OCI-LY1 (cell line): Measurements from ENCODE around the gene PPP1CA.

Source experiments
- H2AFZ ChIP-seq: fragments of 200-600 bp; sonication (generic), shearing (Covaris generic); 2 replicates; pipeline ENCODE4 v1.6.0; 2014; ENCODE audit warnings: antibody characterized with exemption, mild to moderate bottlenecking, low read length
- H3F3A ChIP-seq: fragments of 200-600 bp; sonication (generic), shearing (Covaris generic); 2 replicates; pipeline ENCODE4 v1.6.0; 2014; ENCODE audit warnings: mild to moderate bottlenecking, antibody characterized with exemption, low read length, moderate library complexity; ENCODE audit not compliant: insufficient read depth
- H3K27ac ChIP-seq: fragments of 200-600 bp; sonication (generic); 2 replicates; pipeline ENCODE4 v1.5.1; 2014; ENCODE audit warnings: low read length, mixed run types, mild to moderate bottlenecking, low read depth; ENCODE audit not compliant: poor library complexity, severe bottlenecking
- H3K27me3 ChIP-seq: fragments of 200-600 bp; sonication (generic); 2 replicates; pipeline ENCODE4 v1.6.0; 2014; ENCODE audit warnings: antibody characterized with exemption, mild to moderate bottlenecking, low read length, moderate library complexity; ENCODE audit not compliant: insufficient read depth
- H3K36me3 ChIP-seq: fragments of 200-600 bp; sonication (generic); 2 replicates; pipeline ENCODE4 v1.6.1; 2014; ENCODE audit warnings: mild to moderate bottlenecking, antibody characterized with exemption, low read length, moderate library complexity, mixed read lengths; ENCODE audit not compliant: insufficient read depth
- H3K4me1 ChIP-seq: fragments of 200-600 bp; sonication (generic); 2 replicates; pipeline ENCODE4 v1.5.1; 2014; ENCODE audit warnings: mild to moderate bottlenecking, low read length, moderate library complexity; ENCODE audit not compliant: insufficient read depth, severe bottlenecking
- H3K4me2 ChIP-seq: fragments of 200-600 bp; sonication (generic), shearing (Covaris generic); 2 replicates; pipeline ENCODE4 v1.6.1; 2014; ENCODE audit warnings: low read length
- H3K4me3 ChIP-seq: fragments of 200-600 bp; sonication (generic); 2 replicates; pipeline ENCODE4 v1.5.1; 2014; ENCODE audit warnings: low read length, low read depth, mild to moderate bottlenecking, mixed read lengths; ENCODE audit not compliant: poor library complexity, severe bottlenecking
- H3K79me2 ChIP-seq: fragments of 200-600 bp; shearing (Covaris generic); 2 replicates; pipeline ENCODE4 v1.6.1; 2016; ENCODE audit warnings: mixed run types, low read length, mixed read lengths; ENCODE audit not compliant: insufficient read depth
- H3K9ac ChIP-seq: fragments of 200-600 bp; sonication (generic), shearing (Covaris generic); 2 replicates; pipeline ENCODE4 v1.6.1; 2014; ENCODE audit warnings: mild to moderate bottlenecking, low read length, mixed read lengths
- H3K9me2 ChIP-seq: fragments of 200-600 bp; sonication (generic), shearing (Covaris generic); 2 replicates; pipeline ENCODE4 v1.6.1; 2014; ENCODE audit warnings: low read depth, mild to moderate bottlenecking, low read length, mixed read lengths
- H3K9me3 ChIP-seq: fragments of 200-600 bp; shearing (Covaris generic); 2 replicates; pipeline ENCODE4 v1.6.1; 2014; ENCODE audit warnings: low read length, mixed read lengths
- H4K20me1 ChIP-seq: fragments of 200-600 bp; sonication (generic), shearing (Covaris generic); 2 replicates; pipeline ENCODE4 v1.6.0; 2016; ENCODE audit warnings: mild to moderate bottlenecking, low read length; ENCODE audit not compliant: insufficient read depth
- EZH2 ChIP-seq: fragments of 200-600 bp; sonication (generic), shearing (Covaris generic); IDR thresholded peaks from 2 replicates; pipeline ENCODE4 v1.8.0; 2017; ENCODE audit warnings: borderline replicate concordance, mixed run types, mild to moderate bottlenecking, antibody characterized with exemption, low read length, moderate library complexity, mixed read lengths
- TF ChIP-seq, protein P1 (sequence below): fragments of 200-600 bp; sonication (generic), shearing (Covaris generic); IDR thresholded peaks from 2 replicates; pipeline ENCODE4 v1.5.1; 2017; ENCODE audit warnings: mild to moderate bottlenecking, antibody characterized with exemption, low read length, moderate library complexity, mixed read lengths

The PPP1CA gene

DNA sequence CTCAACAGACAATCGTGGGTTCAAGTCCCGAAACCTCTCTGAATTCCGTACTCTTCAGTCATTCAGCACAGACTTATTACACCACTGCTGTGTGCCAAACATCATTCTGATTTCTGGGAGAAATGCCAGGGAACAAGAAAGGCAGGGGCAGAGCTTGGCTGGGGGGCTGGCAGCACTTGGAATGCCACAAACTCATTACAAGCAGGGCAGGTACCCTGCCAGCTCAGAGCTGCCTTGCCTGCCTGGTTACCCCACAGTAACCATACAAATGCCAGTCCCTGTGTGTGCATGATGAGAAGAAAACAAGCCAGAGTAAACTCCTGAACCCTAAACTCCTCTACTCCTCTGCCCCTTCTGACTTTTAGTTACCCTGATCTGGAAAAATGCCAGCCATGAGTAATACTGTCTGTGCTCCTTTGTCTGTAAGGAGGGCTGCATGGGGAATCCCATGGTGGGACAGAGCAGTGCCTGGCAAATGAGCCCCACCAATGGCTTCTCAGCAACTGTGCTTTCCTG, 16.7 kb downstream of the PPP1CA start:
- no peak overlapping the region for H3K4me3 ChIP-seq

DNA sequence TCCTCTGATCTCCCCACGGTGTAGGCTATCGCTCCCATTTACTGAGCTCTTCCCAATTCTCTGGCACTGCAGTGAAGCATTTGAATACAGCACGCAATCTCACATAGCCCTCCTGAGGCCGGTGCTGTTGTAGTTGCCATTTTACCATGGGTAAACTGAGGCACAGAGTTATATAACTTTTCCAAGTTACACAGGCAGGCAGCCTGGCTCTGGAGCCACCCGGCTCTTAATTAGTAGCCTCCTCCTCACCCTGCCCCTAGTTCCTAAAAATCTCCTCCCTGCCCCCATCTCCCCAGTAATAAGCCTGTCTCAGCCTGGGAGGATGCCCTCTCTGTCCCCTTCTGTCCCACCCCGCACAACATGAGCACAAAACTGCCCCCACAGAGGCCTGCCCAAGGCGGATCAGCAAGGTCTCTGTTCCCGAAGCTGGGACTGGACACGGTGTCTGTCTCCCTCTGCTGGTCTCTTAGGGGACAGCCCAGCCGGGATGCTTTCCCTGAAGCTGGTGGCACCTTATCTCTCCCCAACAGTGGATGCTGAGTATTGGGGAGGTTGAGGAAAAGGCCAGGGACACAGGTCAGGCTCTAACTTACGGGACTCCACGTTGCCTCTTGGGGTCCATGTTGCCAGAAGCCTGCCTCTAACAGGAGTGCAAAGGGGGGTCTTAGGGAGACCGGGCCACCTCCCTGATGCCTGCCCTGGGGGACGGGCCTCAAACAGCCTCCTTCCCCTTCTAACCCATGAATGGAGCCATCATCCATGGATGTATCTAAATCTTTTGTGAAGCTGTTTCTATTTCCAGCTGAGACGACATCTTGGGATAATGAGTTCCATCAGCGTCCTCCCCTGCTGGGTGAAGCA, 19.2 kb downstream of the PPP1CA start:
- Histone ChIP-seq H3F3A (no peaks in the 10 kb centered on the region), H3K27ac (no peak overlapping the region), H3K4me1 (peaks cover 12% of the 10 kb centered on the region), H2AFZ (no peak overlapping the region), H3K27me3 (no peaks in the 10 kb centered on the region; the same call in 1 of the 2 replicates), H3K4me2 (no peak overlapping the region), H3K9me3 (no peaks in the 10 kb centered on the region), H3K36me3 (no peaks in the 10 kb centered on the region), H3K4me3 (no peak overlapping the region), H4K20me1 (no peaks in the 10 kb centered on the region), H3K9me2 (no peaks in the 10 kb centered on the region), H3K9ac (no peak overlapping the region), H3K79me2 (no peaks in the 10 kb centered on the region)
- TF ChIP-seq EZH2 = no peak
- TF ChIP-seq, protein P1, sequence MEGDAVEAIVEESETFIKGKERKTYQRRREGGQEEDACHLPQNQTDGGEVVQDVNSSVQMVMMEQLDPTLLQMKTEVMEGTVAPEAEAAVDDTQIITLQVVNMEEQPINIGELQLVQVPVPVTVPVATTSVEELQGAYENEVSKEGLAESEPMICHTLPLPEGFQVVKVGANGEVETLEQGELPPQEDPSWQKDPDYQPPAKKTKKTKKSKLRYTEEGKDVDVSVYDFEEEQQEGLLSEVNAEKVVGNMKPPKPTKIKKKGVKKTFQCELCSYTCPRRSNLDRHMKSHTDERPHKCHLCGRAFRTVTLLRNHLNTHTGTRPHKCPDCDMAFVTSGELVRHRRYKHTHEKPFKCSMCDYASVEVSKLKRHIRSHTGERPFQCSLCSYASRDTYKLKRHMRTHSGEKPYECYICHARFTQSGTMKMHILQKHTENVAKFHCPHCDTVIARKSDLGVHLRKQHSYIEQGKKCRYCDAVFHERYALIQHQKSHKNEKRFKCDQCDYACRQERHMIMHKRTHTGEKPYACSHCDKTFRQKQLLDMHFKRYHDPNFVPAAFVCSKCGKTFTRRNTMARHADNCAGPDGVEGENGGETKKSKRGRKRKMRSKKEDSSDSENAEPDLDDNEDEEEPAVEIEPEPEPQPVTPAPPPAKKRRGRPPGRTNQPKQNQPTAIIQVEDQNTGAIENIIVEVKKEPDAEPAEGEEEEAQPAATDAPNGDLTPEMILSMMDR = peak; percentile 98

More for the DNA sequence above, 16.7 kb downstream of the PPP1CA start:
- Histone ChIP-seq H3K27ac (no peak overlapping the region), H3K4me1 (peaks cover 12% of the 10 kb centered on the region), H3K9ac (no peak overlapping the region), H3K79me2 (no peaks in the 10 kb centered on the region), H3K27me3 (no peaks in the 10 kb centered on the region; the same call in 1 of the 2 replicates), H3K36me3 (no peaks in the 10 kb centered on the region), H2AFZ (no peak overlapping the region), H3K9me2 (no peaks in the 10 kb centered on the region), H3K4me2 (no peak overlapping the region), H3F3A (no peaks in the 10 kb centered on the region), H4K20me1 (no peaks in the 10 kb centered on the region), H3K9me3 (no peaks in the 10 kb centered on the region)
- TF ChIP-seq, protein P1 = no peak
- no peak for TF ChIP-seq EZH2

DNA sequence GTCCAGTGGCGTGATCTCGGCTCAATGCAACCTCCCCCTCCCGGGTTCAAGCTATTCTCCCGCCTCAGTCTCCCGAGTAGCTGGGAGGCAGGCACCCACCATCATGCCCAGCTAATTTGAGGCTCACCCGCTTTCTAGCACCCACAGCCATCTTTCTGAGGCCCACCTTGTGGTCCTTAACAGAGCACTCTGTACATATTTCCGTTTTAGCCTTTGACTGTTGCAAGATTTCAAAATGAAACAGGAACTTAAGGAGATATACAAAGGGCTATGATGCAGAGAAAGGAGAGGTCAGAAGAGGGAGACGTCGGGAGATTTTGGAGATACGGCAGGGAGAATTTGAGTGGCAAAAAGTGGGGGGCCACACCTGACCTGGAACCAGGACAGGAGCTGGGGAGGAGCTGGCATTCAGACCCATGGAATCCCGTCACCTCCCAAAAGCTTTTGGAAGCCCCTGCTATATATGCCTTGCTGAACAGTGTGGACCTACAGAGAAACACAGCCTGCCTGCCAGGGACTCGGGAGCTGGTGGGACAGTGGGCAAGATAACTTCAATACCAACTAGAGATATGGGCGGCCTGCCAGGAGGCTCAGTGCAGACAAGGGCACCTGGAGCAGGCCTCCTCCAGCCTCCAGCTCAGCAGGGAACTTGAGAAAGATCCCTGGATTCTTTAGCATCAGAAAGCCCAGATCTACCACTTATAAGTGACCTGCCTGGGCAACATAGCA, 20.2 kb downstream of the PPP1CA start:
- peak overlapping the region; percentile 26; the same call in 1 of the 2 replicates for H3K9ac ChIP-seq
- H3K4me3 ChIP-seq = no peak overlapping the region
- H4K20me1 ChIP-seq = no peaks in the 10 kb centered on the region
- peak overlapping the region; percentile 1 for H3K27ac ChIP-seq
- H3K4me1 ChIP-seq = peaks cover 12% of the 10 kb centered on the region
- H3K4me2 ChIP-seq = peak overlapping the region; percentile 8
- no peaks in the 10 kb centered on the region for H3K36me3 ChIP-seq
- no peaks in the 10 kb centered on the region for H3K79me2 ChIP-seq
- H3F3A ChIP-seq = no peaks in the 10 kb centered on the region
- TF ChIP-seq EZH2 = no peak
- TF ChIP-seq, protein P1 = no peak
- H3K27me3 ChIP-seq = peaks cover 4% of the 10 kb centered on the region; the same call in 1 of the 2 replicates
- no peaks in the 10 kb centered on the region for H3K9me2 ChIP-seq
- H2AFZ ChIP-seq = peak overlapping the region; percentile 93; the same call in 1 of the 2 replicates
- H3K9me3 ChIP-seq = no peaks in the 10 kb centered on the region
